ENCODE measurements around the gene CTSA.
A peak's percentile ranks its signal among the peaks of the same experiment; 100 is the strongest.

CTSA gene

GRCh38 chr20:45890985-45891983, at the start of gene CTSA, which contains the start of gene NEURL2:
CTSA (plus strand) TSS chr20:45891335; CDS start chr20:45891569, 234 bp downstream.
NEURL2 (minus strand) TSS chr20:45891208; CDS start chr20:45890991, 217 bp downstream.
- peak; percentile 41 to 65 for DNase-seq

GRCh38 chr20:45841407-45842129, 49.6 kb upstream of the CTSA start:
- no peak for DNase-seq

- no peak for DNase-seq
These were observed 48.8 kb upstream of the CTSA start for GRCh38 chr20:45842169-45842812.

GRCh38 chr20:45843506-45843905, 47.6 kb upstream of the CTSA start:
- DNase-seq = no peak

- DNase-seq = no peak
These were observed 45.7 kb upstream of the CTSA start for GRCh38 chr20:45845452-45845851.

GRCh38 chr20:45848421-45848820, 42.7 kb upstream of the CTSA start:
- DNase-seq = no peak

GRCh38 chr20:45848969-45849582, 42.1 kb upstream of the CTSA start:
- DNase-seq = no peak

- no peak for DNase-seq
These were observed 40.9 kb upstream of the CTSA start for GRCh38 chr20:45850238-45850637.

- DNase-seq = no peak
These were observed 40.2 kb upstream of the CTSA start for GRCh38 chr20:45850926-45851325.

- no peak for DNase-seq
These were observed 39.6 kb upstream of the CTSA start for GRCh38 chr20:45851501-45851900.

- DNase-seq = no peak
These were observed 38.8 kb upstream of the CTSA start for GRCh38 chr20:45852326-45852725.

GRCh38 chr20:45853484-45853883, 37.7 kb upstream of the CTSA start:
- DNase-seq = no peak

- DNase-seq = peak; percentile 87 to 100
These were observed 33.8 kb upstream of the CTSA start, which contains the start of the genes ACOT8 and ZSWIM3 for GRCh38 chr20:45857114-45857881. ACOT8 (minus strand) TSS chr20:45857392; CDS start chr20:45857315, 77 bp downstream. ZSWIM3 (plus strand) TSS chr20:45857614; CDS start chr20:45857826, 212 bp downstream.

GRCh38 chr20:45857882-45858216, 33.3 kb upstream of the CTSA start:
- DNase-seq = no peak

GRCh38 chr20:45859916-45860315, 31.2 kb upstream of the CTSA start:
- no peak for DNase-seq

GRCh38 chr20:45860560-45861220, 30.4 kb upstream of the CTSA start:
- no peak for DNase-seq

GRCh38 chr20:45861221-45862075, 29.7 kb upstream of the CTSA start:
- DNase-seq = no peak

- no peak for DNase-seq
These were observed 27.3 kb upstream of the CTSA start for GRCh38 chr20:45863543-45864470.

GRCh38 chr20:45866454-45866853, 24.7 kb upstream of the CTSA start:
- DNase-seq = no peak

All from bone marrow (tissue), 2 donors.